ENCODE measurements around the gene TADA2A.

The TADA2A gene

DNA sequence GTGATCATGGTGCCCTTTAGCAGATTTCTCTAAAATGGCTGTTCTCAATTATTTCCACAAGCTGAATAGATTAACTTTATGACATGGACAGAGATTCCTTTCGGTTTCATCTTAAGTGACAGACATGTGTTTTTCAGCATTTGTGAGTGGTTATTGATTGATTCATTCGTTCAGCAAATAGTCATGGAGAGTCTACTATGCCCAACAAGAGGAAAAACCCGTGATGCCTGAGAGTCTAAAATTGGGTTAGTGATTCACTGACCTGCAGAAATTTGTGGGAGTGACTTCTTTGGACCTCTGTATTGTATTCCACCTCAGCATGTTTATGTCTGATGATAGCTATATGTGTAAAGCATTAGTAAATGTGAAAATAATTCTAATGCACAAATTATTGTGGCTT, 55.0 kb downstream of the TADA2A start:
- no peak for DNase-seq (ENCODE audit: low read depth in 2 of 2)

DNA sequence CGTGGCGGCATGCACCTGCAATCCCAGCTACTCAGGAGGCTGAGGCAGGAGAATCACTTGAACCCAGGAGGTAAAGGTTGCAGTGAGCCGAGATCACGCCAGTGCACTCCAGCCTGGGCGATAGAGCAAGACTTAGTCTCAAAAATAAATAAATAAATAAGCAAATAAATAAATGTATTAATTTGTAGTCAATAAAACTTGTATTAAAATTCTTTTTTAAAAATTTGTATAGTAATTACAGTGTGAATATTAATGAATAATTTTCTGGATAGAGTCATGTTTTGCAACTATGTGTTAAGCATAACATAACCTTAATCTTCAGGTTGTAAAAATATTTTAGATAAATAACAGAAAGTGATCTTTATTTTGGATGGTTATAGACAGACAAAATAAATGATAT, 55.8 kb downstream of the TADA2A start:
- DNase-seq (ENCODE audit: low read depth in 2 of 2) = no peak

DNA sequence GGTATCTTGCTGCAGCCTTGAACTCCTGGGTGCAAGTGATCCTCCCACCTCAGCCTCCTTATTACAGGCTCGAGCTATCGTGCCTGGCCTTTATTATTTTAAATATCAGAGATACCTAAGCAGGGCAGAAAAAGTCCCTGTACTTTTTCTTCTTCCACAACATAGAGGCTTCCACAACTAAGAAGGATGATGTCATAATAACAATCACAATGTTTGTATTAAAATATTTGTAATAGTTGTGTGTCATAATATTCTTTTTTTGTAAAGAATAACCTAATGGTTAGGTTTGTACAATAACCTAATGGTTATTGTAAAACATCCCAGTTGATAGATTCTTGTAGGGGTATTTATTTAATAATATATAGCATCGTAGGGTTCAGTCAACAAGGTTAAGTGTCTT, 56.4 kb downstream of the TADA2A start:
- no peak for DNase-seq (ENCODE audit: low read depth in 2 of 2)

DNA sequence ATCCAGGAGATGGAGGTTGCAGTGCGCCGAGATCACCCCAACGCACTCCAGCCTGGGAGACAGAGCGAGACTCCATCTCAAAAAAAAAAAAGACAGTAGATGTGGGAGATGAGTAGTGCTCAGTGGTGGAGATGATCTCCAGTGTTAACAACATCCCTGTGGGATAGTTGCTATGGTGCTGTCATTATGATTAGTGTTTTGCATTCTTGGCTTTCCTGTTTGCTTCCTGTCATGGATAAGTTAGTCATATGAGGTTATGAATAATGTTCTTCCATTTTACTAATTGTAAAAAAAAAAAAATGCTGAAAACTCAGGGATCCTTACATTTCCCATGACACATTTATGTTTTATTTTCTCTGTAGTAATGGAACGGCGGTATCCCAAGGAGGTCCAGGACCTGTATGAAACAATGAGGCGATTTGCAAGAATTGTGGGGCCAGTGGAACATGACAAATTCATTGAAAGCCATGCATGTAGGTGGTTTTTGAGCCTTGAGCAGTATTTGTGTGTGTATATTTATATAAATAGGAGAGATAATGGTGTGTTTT, 58.5 kb downstream of the TADA2A start:
- no peak for DNase-seq (ENCODE audit: low read depth in 2 of 2)

DNA sequence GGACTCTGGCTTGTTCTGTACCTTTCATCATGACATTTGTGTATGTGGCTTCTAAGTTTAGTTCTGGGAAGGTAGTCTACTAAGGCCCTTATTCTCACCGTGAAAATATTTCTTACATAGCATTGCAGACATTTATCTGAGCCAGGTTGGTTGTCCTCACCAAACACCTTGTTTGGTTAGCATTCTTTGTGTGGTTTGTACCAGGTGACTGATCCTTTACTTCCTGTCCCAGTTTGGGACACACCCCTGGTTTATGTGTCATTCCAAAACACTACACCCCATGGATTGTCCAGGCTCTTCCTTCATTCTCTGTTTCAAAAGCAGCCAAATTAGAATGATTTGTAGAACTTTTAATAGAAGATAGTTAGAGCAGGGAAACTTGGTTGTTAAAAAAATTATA, 59.8 kb downstream of the TADA2A start:
- DNase-seq (ENCODE audit: low read depth in 2 of 2) = no peak

DNA sequence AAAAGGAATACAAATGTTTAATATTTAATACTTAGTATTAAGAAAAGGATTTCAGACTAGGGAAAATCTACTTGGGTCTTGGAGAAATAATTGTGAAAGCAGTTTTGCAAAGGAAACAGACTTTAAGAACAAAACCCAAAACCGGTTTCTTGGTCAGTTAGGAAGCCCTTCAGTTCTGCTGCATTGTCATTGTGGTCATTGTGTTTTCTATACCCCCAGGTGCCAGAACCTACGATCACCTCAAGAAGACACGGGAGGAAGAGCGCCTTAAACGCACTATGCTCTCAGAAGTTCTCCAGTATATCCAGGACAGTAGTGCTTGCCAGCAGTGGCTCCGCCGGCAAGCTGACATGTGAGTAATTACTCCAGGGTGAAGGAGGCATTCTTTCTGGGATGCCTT, 63.5 kb downstream of the TADA2A start:
- DNase-seq (ENCODE audit: low read depth in 2 of 2) = no peak

DNA sequence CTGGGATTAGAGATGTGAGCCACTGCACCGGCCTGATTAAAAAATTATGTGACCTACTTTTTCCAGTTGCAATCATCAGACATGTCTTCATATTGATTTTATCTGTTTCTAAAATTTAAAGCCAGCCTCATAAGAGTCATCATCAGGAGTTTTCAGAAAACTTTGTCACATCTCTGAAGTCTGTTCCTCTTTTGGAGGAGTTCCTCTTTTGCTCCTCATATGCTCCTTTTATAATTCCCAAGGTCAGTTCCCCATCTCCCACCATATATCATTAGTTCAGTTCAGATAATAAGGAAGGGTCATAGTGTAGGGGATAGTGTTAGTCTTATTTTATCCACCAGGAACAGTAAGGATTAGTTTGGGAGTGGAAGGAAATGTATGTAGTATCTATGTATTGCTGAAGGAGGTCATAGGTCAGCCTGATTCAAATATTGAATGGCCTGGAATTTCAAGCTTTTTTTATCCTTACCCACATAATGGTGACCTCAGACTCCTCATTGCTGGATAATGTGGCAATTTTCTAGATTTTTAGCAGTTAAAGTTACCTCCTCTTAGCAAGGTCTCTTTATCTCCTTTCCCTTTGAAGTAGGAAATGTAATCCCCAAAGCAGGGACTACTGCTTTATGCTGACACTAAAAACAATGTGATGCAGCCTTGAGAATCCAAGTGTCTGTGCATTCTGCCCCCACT, 69.2 kb downstream of the TADA2A start:
- no peak for DNase-seq (ENCODE audit: low read depth in 2 of 2)

DNA sequence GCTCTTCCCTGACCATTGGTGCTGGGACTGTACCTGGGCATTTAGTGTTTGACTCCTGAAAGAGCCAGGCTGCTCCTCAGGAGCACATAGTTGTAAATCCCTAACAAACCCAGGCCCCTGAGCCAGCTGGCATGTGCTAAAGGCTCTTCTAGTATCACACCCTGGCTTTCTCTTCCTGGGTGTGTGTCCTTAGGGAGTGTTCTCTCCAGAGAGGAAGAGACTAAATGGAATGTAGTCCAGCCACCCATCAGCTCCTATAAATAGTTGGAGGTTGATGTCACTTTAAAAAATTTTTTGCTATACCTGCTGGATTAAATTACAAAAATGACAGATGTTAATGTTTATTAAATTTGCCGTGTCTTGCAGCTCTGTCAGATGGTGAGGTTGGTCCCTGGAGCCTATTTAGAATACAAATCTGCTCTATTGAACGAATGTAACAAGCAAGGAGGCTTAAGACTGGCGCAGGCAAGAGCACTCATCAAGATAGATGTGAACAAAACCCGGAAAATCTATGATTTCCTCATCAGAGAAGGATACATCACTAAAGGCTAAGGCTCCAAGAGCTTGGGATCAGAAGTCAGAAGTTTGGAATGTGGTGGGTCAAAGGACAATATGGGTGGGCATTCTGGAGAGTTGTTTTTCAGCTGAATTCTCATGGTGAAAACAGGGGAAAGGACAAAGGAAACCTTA, 69.9 kb downstream of the TADA2A start:
- no peak for DNase-seq (ENCODE audit: low read depth in 2 of 2)

DNA sequence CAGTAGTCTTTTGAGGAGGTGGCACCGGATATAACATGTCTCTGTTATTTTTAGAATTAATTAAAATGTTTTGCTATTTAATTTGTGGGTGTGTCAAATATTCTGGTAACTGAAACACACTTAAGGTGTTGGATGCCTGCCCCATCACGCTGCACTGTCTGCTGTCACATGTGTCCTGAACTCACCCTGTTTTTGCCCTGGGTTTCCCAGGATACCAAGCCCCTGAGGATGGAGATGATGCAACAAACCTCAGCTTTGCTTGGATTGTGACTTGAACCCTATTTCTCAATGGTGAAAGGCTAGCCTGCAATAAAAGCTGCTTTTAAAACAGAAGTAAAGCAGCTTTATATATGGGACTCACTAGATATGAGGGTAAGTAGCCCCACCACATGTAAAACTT, 71.5 kb downstream of the TADA2A start:
- DNase-seq (ENCODE audit: low read depth in 2 of 2) = no peak

DNA sequence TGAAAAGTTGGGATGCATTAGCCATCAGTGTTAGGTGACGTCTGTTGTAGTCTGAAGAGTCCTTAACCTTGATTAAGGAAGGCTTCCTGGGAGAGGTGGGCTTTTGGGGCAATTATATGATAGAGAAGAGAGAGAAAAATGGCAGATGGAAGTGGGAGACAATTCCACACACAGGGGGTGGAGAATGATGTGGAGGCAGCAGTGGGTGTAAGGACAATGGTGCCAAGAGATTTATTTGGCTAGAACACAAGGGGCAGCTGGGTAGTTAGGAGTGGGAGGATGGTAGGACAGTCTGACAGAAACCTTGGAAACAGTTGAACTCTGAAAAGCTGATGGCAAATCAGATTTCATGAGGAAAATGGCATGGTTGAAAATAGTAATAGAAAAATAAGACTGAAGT, 72.3 kb downstream of the TADA2A start:
- no peak for DNase-seq (ENCODE audit: low read depth in 2 of 2)

DNA sequence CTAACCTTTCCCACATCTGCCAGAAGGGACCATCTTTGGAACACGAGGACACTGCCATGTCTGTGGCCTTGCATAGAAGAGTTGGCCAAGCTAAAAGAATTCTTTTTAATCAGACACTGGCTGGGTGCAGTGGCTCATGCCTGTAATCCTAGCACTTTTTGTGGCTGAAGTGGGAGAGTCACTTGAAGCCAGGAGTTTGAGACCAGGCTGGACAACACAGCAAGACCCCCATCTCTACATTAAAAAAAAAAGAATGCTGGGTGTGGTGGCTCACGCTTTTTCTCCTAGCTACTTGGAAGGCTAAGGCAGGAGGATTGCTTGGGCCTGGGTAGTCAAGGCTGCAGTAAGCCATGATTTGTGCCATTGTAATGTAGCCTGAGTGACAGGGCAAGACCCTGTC, 73.7 kb downstream of the TADA2A start:
- DNase-seq (ENCODE audit: low read depth in 2 of 2) = no peak

DNA sequence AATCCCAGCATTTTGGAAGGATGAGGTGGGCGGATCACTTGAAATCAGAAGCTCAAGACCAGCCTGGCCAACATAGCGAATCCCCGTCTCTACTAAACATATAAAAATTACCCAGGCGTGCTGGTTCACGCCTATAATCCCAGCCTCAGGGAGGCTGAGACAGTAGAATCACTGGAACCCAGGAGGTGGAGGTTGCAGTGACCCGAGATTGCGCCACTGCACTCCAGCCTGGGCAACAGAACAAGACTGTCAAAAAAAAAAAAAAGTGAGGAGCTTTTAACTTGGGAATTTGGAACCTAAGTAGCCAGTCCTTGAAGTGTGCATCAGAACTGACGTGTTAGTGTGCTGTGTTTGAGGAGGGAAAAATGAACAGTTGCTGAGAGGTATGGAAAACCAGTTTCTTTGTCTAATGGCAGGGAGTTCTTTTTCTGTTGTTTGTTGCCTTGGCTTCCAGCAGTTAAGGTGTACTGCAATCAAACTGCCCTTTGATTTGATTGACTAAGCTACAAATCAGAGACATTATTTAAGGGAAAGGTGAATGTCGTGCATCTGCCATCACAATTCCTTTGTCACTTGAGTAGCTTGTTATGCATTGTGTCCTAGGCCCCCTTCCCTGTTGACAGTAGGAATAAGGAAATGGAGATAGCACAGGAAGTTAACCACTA, 74.4 kb downstream of the TADA2A start:
- DNase-seq (ENCODE audit: low read depth in 2 of 2) = no peak

DNA sequence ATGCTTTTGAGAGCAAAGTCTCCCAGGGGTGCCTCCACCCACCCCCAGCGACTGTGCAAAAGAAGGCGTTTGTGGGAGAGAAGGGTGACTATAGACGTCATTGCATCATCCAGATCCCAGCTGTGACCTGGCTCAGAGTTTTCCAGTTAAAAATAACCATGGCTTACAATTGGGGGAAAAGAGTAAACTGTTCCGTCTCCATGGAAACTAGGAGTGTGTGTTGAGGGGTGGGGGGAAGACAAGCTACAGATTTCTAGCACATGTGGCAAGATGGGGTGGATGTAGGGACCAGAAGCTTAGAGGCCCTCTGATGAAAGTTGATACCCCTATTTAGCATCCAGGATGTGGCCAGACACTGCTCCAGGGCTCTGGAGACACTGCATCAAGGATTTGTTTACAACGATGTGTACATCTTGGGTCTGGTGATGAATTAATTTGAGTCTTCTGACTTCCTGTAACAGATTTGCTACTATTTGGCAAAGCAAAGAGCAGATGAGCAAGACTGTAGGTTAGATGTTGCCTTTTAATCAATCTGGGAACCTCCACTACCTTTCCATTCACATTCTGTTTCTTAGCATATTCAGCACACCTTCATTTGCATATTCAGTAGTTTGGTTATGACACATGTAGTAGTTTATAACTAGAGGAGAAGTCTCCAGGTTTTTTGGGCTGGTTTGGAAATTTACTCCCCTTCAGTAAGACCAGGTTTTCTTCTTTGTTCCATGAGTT, 76.8 kb downstream of the TADA2A start:
- no peak for DNase-seq (ENCODE audit: low read depth in 2 of 2)

DNA sequence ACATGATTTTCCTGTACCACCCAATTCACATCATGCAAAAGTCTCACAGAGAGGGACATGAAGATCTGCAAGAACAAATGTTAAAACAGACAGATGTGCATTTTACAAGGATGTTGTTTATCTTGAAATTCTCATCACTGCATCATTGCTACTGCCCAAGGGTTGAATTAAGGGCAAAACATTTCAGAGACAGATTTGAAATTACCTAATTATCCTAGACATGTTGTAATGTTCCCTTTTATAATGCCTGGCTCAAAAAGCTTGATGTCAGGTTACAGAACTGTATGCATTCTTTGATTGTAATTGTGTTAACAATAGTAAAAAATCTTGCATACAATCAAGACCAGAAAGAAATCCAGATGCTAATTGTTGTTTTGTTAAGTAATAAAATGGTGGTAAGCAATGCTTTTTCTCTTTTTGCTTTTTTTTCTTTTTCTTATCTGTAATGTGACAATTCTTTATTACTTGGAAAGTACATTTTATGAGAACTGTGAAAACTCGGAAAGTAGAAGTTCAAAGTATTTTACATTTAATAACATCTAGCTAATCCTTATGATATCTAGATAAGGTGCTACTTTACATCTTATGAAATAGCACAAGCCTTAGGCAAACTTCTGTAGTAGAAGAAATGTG, 79.4 kb downstream of the TADA2A start:
- no peak for DNase-seq (ENCODE audit: low read depth in 2 of 2)

DNA sequence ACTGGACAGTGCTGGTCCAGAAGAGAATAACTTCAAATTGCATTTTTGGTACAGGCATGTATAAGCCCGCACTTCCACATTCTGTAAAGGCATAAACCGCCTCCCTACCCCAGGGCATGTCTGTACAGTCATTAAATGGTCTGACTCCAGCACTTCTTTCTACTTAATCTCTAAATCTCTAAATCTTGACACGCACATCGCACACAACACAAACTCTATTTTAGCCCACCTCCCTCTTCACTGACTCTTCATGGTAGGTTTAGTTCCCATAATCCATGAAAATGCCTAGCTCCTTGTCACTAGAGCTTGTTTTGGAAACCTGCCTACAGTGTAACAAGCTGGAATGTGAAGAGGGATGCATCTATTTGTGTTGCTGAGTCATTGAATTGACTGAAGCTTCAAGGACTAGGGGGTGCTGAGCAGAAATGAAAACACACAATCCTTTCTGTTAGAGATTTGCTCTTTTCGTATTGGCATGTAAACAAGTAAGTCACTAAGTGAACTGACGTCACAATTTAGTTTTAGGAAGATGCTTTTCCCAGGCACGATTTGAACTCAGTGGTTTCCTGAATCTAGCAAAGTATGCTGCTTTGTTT, 81.4 kb downstream of the TADA2A start:
- no peak for DNase-seq (ENCODE audit: low read depth in 2 of 2)

DNA sequence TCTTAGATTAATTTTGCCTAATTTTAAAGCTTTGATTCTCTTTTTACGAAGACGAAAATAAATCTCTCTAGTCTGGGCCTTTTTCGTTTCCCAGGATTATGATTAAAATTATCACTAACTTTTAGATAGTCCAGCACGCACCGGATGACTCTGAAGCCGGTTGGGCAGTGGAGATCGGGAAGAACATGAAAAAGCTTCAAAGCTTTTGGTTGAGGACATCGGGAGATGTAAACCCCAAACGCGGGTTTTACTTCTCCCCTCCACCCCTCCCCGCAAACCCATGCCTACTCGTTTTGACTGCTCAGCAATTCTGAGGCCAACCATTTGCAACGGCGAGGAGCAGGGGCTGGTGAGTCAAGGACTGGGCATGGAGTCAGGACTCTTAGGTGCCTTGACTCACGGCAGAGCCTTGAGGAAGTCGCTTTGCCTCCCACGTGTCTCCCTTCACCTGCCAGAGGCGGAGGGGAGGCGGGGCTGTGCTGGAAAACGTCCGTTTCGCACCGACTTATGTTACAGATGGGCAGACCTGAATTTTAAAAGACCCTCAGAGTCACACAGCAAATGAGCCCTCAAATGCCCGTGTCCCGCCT, 82.0 kb downstream of the TADA2A start:
- DNase-seq (ENCODE audit: low read depth in 2 of 2) = peak; percentile 33 to 60

DNA sequence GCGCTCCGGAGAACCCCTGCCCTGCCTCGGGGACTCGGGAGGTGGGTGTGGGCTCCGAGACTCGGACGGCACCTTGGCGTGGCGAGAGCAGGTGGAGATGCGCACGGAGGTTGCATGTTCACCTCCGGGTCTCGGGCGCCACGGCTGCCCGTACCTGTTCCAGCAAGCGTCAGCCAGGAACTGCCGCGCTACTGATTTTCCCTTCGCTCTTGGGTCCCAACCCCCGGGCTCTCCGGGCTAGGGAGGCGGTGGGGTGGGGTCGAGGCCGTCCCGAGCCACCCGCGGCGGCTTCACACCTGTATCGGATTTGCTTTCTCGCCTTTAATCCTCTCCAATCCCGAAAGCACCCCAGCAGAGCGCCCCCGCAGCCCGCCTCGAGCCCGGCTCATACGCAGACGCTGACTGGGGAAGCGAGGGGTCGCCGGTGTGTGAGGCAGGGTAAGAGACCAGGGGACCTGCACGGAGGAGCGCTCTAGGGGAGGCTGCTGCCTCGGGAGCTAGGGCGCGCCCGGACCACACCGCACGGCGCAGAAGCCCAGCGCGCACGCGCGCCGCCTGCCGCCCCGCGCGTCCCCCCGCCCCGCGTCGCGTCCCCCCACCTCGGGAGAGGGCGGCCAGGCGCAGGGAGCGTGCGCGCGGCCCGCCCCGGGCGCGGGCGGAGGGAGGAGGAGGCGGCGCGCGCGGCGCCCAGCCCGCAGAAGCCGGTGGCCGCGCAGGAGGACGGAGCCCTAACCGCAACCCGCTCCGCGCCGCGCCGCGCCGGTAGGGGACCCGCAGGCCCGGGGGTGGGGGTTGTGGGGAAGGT, 82.7 kb downstream of the TADA2A start, which contains the start of gene DUSP14:
TSS of gene DUSP14 (plus strand) at position 695 of the 805 bp plus-strand sequence. CDS start 22,382 bp downstream, outside the sequence.
- peak; percentile 61 to 77 for DNase-seq (ENCODE audit: low read depth in 2 of 2)

DNA sequence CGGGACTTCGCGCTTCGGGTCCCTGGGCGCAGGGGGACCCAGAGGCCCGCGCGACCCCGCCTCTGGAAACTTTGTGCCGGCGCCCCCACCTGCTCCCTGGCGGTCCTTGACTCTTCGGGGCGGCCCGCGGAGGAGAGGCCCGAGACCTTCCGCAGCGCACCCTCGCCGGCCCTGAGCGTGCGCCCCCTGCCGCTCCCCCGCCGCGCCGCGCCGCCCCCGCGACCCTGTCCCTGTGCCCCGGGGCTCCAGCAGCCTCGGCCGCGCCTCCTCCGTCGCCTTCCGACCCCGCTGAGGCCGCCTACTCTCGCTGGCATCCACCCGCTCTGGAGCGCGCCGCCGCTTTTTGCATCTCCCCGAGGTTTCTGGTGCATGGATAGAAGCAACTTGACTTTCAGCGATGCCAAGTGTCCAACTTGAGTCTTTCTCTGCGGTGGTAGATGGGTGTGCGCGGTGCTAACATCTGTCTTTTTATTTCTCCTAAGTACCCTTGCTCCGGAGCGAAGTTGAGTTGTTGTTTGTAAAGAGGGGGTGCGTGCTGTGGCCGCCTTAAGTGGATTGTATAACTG, 83.4 kb downstream of the TADA2A start:
- peak; percentile 63 to 65 for DNase-seq (ENCODE audit: low read depth in 2 of 2)

Measured in stimulated activated CD8-positive, alpha-beta memory T cell treated with anti-CD3 and anti-CD28 coated beads, Interleukin-15, amount 100 ng/mL, for 4 hours (primary cell).